ENCODE results near the gene CCDC70. TPM values are rescaled to one million over a fixed set of nuclear protein-coding genes. Genes with fewer than 3 reads are reported as not detected.

CCDC70 gene
- total and polyA plus RNA-seq, 8 donors = not detected

GRCh38 chr13:51912511-51913225 is 50.9 kb downstream of the CCDC70 start:
- no peak for TF ChIP-seq CTCF (IDR thresholded peaks at IDR 0.05)
- Histone ChIP-seq H3K9me3 (no peaks in the 10 kb centered on the region), H3K4me1 (no peaks in the 10 kb centered on the region), H3K27ac (no peak overlapping the region), H3K4me3 (no peak overlapping the region), H3K36me3 (no peaks in the 10 kb centered on the region), H3K27me3 (no peaks in the 10 kb centered on the region)
- intact Hi-C loops (cut with DNase I) = no loop called here
- peak in 1 of 4 donors; percentile 9 for DNase-seq
- ATAC-seq = no peak

DNA sequence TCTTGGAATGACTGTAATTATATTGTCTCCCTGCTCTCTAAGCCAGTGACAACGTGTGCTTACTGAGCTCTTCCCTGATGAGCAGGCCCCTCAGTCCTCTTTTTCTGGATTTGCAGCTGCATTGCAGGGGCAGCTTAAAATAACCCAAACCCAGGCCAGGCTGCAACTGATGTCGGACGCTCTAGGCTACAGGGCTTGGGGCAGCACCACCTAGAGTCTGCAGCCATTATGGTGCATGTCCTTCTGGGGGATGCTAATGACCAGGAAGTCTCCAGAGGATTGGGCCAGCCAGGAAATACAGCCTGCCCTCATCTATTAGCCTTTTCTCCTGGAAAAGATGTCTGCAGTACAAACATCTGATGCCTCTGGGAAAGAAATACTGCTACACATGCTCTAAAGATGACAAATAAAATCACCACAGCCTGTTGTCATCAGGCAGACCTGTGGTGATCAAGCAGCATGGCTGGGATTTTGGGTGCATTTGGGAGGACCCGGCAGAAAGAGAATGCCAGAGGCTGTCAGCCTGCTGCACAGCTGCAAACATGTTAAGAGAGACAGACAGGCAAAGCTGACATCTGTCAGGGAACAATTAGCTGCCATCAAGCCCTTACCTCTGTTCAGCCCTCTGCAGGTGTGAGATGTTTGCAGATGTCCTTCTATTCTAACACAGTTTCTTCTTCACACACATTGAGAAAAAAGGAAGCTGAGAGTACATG is 51.8 kb downstream of the CCDC70 start:
- DNase-seq (no peak), ATAC-seq (no peak)
- Histone ChIP-seq H3K9me3 (no peaks in the 10 kb centered on the region), H3K36me3 (no peaks in the 10 kb centered on the region), H3K4me1 (no peaks in the 10 kb centered on the region), H3K27me3 (no peaks in the 10 kb centered on the region), H3K27ac (no peak overlapping the region), H3K4me3 (no peak overlapping the region)
- intact Hi-C loops (cut with DNase I) = no loop called here
- no peak for TF ChIP-seq CTCF (IDR thresholded peaks at IDR 0.05)

DNA sequence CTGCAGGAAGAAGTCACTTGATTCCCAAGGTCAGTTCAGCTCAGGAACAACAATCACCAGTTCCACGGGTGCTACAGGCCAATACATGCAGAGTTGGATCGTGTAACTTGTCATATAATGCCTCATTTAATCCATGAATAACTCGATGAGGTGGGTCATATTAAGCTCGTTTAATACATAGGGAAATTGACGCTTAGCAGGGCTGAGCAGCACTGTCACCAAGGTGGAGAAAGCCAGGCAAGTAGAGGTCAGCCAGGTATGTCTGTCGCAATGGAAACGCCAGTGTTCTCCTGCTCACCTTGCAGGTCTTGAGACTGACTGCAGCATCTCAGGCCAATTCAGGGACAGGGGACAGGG is 52.3 kb downstream of the CCDC70 start:
- DNase-seq (no peak), ATAC-seq (no peak)
- Histone ChIP-seq H3K27me3 (no peaks in the 10 kb centered on the region), H3K4me1 (no peaks in the 10 kb centered on the region), H3K9me3 (no peaks in the 10 kb centered on the region), H3K36me3 (no peaks in the 10 kb centered on the region), H3K4me3 (no peak overlapping the region), H3K27ac (no peak overlapping the region)
- TF ChIP-seq CTCF (IDR thresholded peaks at IDR 0.05) = no peak
- intact Hi-C loops (cut with DNase I) = no loop called here

Other genes with a start within 250 kb of the CCDC70 start
- 10 to 100 TPM; 11.7 to 12.4 TPM for gene DHRS12, start 57.8 kb upstream of the CCDC70 start, total RNA-seq
- 10 to 100 TPM; 14.1 to 20.2 (median 15.8) TPM for gene DHRS12, start 57.8 kb upstream of the CCDC70 start, polyA plus RNA-seq (ENCODE audit: insufficient read length in 6 of 6)
- under 1 TPM in 1 of 2 donors, not detected in 1; 0.13 TPM for gene TMEM272, start 16.8 kb upstream of the CCDC70 start, total RNA-seq
- under 1 TPM; 0.17 to 0.42 (median 0.27) TPM for gene TMEM272, start 16.8 kb upstream of the CCDC70 start, polyA plus RNA-seq (ENCODE audit: insufficient read length in 6 of 6)
- 1 to 10 TPM; 5.9 to 7.2 TPM for gene ATP7B, start 149.5 kb downstream of the CCDC70 start, total RNA-seq
- gene ATP7B, start 149.5 kb downstream of the CCDC70 start, polyA plus RNA-seq (ENCODE audit: insufficient read length in 6 of 6) = 10 to 100 TPM; 17.9 to 20.5 (median 18.5) TPM
- gene ALG11, start 150.4 kb downstream of the CCDC70 start, total RNA-seq = 10 to 100 TPM; 31.2 to 31.9 TPM
- 10 to 100 TPM; 27.1 to 34.9 (median 31.3) TPM for gene ALG11, start 150.4 kb downstream of the CCDC70 start, polyA plus RNA-seq (ENCODE audit: insufficient read length in 6 of 6)
- gene UTP14C, start 162.7 kb downstream of the CCDC70 start, total RNA-seq = 10 to 100 TPM; 16.9 to 18.2 TPM
- 10 to 100 TPM; 28.6 to 33.4 (median 31.8) TPM for gene UTP14C, start 162.7 kb downstream of the CCDC70 start, polyA plus RNA-seq (ENCODE audit: insufficient read length in 6 of 6)